GM12878 (cell line): ENCODE data around the gene UBE2M. TPM values are rescaled to one million over a fixed set of nuclear protein-coding genes. Genes with fewer than 3 reads are reported as not detected.

ENCODE experiments used
- ATAC-seq: fragments of 200-7000 bp; cut with Tn5 transposase; 3 replicates; pipeline ENCODE4 v1.9.1; 2020; ENCODE audit warnings: mild to moderate bottlenecking, moderate library complexity
- BruUV-seq: library from RNA; stranded (reverse); fragments of 400-500 nt; replicated peaks from 2 replicates; lab custom pipeline; 2021; lab: Mats Ljungman, UMichigan
- CTCF ChIA-PET: fragments of 300-600 bp; sonication (Branson Sonifier 250); formaldehyde crosslinking; extraction: SDS; loops from one replicate; lab custom pipeline; 2021; ENCODE audit warnings: inconsistent platforms; lab: Yijun Ruan, JAX
- POLR2A ChIA-PET: fragments of 350-600 bp; formaldehyde crosslinking; extraction: SDS; loops from one replicate; lab custom pipeline; 2021; ENCODE audit warnings: inconsistent platforms; lab: Charles Lee
- RAD21 ChIA-PET: fragments of 300-600 bp; sonication (Branson Sonifier 250); formaldehyde crosslinking; loops from one replicate; lab custom pipeline; 2023; ENCODE audit warnings: antibody characterized with exemption; ENCODE audit not compliant: unreplicated experiment; lab: Charles Lee
- SMC1A ChIA-PET: fragments of 300-600 bp; sonication (Branson Sonifier 250); formaldehyde crosslinking; loops from one replicate; lab custom pipeline; 2023; ENCODE audit not compliant: unreplicated experiment, uncharacterized antibody; lab: Charles Lee
- DNase-seq: peaks from one replicate; pipeline ENCODE4 v3.0.0-alpha.2; 2011; ENCODE audit warnings: low read depth, low spot score
- FAIRE-seq: peaks from 3 replicates; lab custom pipeline; 2011; peaks lifted over from hg19 to GRCh38; lab: Jason Lieb, UNC
- H2AFZ ChIP-seq: 2 replicates; pipeline ENCODE4 v1.6.0; 2011; ENCODE audit warnings: low read depth, low read length, control low read depth; ENCODE audit not compliant: control insufficient read depth
- H3K27ac ChIP-seq: 2 replicates; pipeline ENCODE4 v1.5.1; 2011; ENCODE audit warnings: control low read depth; ENCODE audit not compliant: control insufficient read depth, insufficient read depth
- H3K27me3 ChIP-seq, 2 experiments: replicated peaks in 1 of 2; 2 replicates each; pipeline versions ENCODE4 v1.6.0 to v1.6.1; 2011; ENCODE audit warnings: low read length in 1 of 2; ENCODE audit not compliant: control insufficient read depth in 2 of 2, insufficient read depth in 2 of 2
- H3K36me3 ChIP-seq, 2 experiments: 2 replicates each; pipeline ENCODE4 v1.5.1; 2011; ENCODE audit warnings: low read length in 1 of 2; ENCODE audit not compliant: control insufficient read depth in 2 of 2, insufficient read depth in 2 of 2
- H3K4me1 ChIP-seq: 2 replicates; pipeline ENCODE4 v1.6.1; 2011; ENCODE audit warnings: mild to moderate bottlenecking, low read length, moderate library complexity, mixed read lengths; ENCODE audit not compliant: control insufficient read depth, insufficient read depth
- H3K4me2 ChIP-seq: 2 replicates; pipeline ENCODE4 v1.6.0; 2011; ENCODE audit warnings: control low read depth; ENCODE audit not compliant: control insufficient read depth, insufficient read depth
- H3K4me3 ChIP-seq: fragments of 200-600 bp; sonication (generic); 2 replicates; pipeline ENCODE4 v1.5.1; 2016
- H3K79me2 ChIP-seq: 2 replicates; pipeline ENCODE4 v1.6.0; 2011; ENCODE audit warnings: low read length; ENCODE audit not compliant: control insufficient read depth, insufficient read depth
- H3K9ac ChIP-seq: 2 replicates; pipeline ENCODE4 v1.8.0; 2011; ENCODE audit warnings: low read length, control low read depth, mixed read lengths; ENCODE audit not compliant: control insufficient read depth, insufficient read depth
- H3K9me3 ChIP-seq: replicated peaks from 3 replicates; pipeline ENCODE4 v1.5.1; 2011; ENCODE audit warnings: mild to moderate bottlenecking, low read length; ENCODE audit not compliant: control insufficient read depth, insufficient read depth
- H4K20me1 ChIP-seq: 2 replicates; pipeline ENCODE4 v1.6.0; 2011; ENCODE audit not compliant: control insufficient read depth, insufficient read depth
- CREB1 ChIP-seq: IDR thresholded peaks from 2 replicates; pipeline ENCODE4 v1.6.1; 2012; ENCODE audit warnings: low read depth, mild to moderate bottlenecking, inconsistent platforms
- IRF4 ChIP-seq: IDR thresholded peaks from 2 replicates; pipeline ENCODE4 v1.6.1; 2011; ENCODE audit warnings: low read depth, low read length
- RAD21 ChIP-seq: IDR thresholded peaks from 2 replicates; pipeline ENCODE4 v1.6.1; 2011; ENCODE audit warnings: mild to moderate bottlenecking, low read depth, low read length, moderate library complexity; ENCODE audit not compliant: insufficient read depth
- SUPT20H ChIP-seq: IDR thresholded peaks from 2 replicates; pipeline ENCODE4 v1.6.1; 2011; ENCODE audit warnings: low read depth, mild to moderate bottlenecking, low read length, moderate library complexity, borderline replicate concordance; ENCODE audit not compliant: control insufficient read depth
- ZBTB40 ChIP-seq: fragments of 450-650 bp; IDR thresholded peaks from 2 replicates; pipeline ENCODE4 v1.6.1; 2016; ENCODE audit warnings: mild to moderate bottlenecking, moderate library complexity, borderline replicate concordance
- ZNF622 ChIP-seq: fragments of 450-650 bp; IDR thresholded peaks from 2 replicates; pipeline ENCODE4 v1.6.1; 2017; ENCODE audit warnings: mild to moderate bottlenecking, inconsistent platforms
- WGBS: methylation state at CpG from one replicate; pipeline ENCODE4 v1.1.6; 2016; ENCODE audit warnings: low lambda C conversion rate; ENCODE audit not compliant: insufficient replicate concordance, insufficient coverage; ENCODE audit errors: missing lambda C conversion rate; 5-methylcytosine and 5-hydroxymethylcytosine counted together
- in situ Hi-C: fragments of 300-500 bp; cut with MboI; formaldehyde crosslinking; loops from 9 replicates; pipeline ENCODE4 v1.14.3; 2018; ENCODE audit warnings: mixed read lengths
- intact Hi-C: fragments of 100-400 bp; cut with micrococcal nuclease; formaldehyde crosslinking; loops from one replicate; pipeline ENCODE4 v1.14.2; 2022; ENCODE audit not compliant: unreplicated experiment
- polyA plus RNA-seq, 11 experiments: library from polyadenylated mRNA; depleted of rRNA in 4 of 11; unstranded in 6 of 11; stranded (reverse) in 5 of 11; fragments of >200 nt; fragmentation: Nextera tagmentation in 4 of 11; fragmentation: Illumina TruSeq in 1 of 11; extraction: Ambion mirVana in 4 of 11; extraction: Trizol in 1 of 11; gene quantifications; 1 replicate in 1 of 11; 2 replicates in 10 of 11; pipeline versions ENCODE4 v1.2.1 to v1.2.3, GENCODE V29; 2011 to 2016; ENCODE audit warnings: inconsistent platforms in 2 of 11, missing spikeins in 2 of 11, low read depth in 1 of 11
- total RNA-seq, 4 experiments: library from RNA; depleted of rRNA in 3 of 4; stranded (reverse); fragments of >200 nt in 3 of 4; fragmentation: Illumina TruSeq in 1 of 4; extraction: Trizol in 1 of 4; gene quantifications; 2 replicates each; pipeline versions ENCODE4 v1.2.1 to v1.2.3, GENCODE V29; 2013 to 2021

The UBE2M gene
- total and polyA plus RNA-seq, 10 of the 15 experiments (the other 5 are each of a cell fraction or from before 2014, with no cell fraction given), result 1.4 to 105 (median 73.9) TPM

DNA sequence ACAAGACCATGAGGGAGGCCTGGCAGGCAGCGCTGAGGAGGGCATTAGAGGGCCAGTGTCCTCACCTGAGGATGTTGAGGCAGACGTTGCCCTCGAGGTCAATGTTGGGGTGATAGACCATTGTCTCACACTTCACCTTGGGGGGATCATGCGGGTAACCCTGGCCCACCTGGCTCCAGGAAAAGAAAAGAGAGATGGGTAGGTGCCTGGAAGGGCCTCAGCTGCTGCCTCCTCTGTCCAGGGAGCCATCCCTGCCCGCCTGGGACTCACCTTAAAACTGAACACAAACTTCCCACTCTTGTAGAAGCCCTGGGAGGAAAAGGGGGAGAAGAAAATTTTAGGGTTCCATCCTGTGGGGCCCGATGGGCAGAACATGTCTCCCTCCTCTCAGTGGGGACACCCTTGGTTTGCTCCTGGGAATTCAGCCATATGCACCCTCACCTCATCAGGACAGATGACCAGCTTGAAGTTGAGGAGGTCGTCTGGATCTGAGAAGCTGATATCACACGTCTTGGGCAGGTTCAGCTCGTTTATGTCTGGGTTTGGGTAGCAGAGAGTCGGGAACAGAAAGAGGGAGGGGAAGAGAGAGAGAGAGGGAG is 1.7 kb downstream of the UBE2M start (continued):
- no peak for TF ChIP-seq ZBTB40
- no peak for TF ChIP-seq CREB1

DNA sequence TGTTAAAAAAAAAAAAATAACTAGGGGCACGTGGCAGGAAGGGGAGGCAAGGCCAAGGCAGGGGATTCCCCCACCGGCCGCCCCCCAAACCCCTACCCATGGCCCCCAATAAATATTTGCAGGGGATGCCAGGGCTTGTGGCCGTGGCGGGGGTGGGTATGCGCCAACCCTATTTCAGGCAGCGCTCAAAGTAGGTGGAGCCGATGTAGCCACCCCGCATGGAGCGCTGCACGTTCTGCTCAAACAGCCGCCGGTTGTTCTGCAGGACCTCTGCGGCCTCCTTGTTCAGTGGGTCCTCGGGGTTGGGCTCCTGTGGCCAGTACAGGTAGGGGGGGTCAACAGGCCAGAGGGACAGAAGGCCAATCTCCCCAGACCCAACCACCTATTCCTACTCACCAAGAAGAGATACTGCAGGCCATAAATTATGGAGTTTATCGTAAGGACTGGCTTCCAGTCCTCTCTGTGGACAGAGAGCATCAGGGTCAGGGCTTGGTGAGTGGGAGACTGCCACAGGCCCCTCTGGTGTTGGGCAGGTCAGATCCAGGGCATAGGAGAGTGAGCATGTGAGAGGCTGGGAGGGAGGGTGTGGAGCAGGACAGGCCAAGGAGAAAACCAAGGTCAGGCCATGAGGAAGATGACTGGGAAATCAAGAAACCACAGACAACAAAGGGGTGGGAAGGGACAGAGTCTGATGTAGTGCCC is 2.3 kb downstream of the UBE2M start:
- no peaks in the 10 kb centered on the region; the same call in 1 of the 2 replicates for H4K20me1 ChIP-seq
- ChIA-PET SMC1A (interaction anchor here (1.0 to 2.9 kb wide), 5 partner anchors 11 to 36 kb away, joined by 3 to 21 read pairs (median 10); partner anchors contain the start of genes TRIM28 and ZBTB45), POLR2A (interaction anchor here (1.1 to 3.1 kb wide), 6 partner anchors 11 to 41 kb away, joined by 4 to 41 read pairs (median 11); partner anchors contain the start of genes TRIM28 and ZBTB45), RAD21 (interaction anchor here (1.9 kb wide), 1 partner anchor 36 kb away, joined by 13 read pairs; the partner anchor contains the start of gene ZBTB45), CTCF (interaction anchor here (0.7 to 3.9 kb wide), 4 partner anchors 19 to 42 kb away, joined by 3 to 37 read pairs (median 6); partner anchors contain the start of gene ZBTB45)
- H3K27ac ChIP-seq, result no peak overlapping the region
- in situ Hi-C loops, result no loop called here
- H3K79me2 ChIP-seq, result peaks cover 45% of the 10 kb centered on the region
- peak overlapping the region; percentile 99; the same call in 1 of the 2 replicates for H3K4me3 ChIP-seq
- no peak for ATAC-seq
- BruUV-seq, result no TSS peak
- intact Hi-C loops, result loop anchor here (1.0 kb wide), 1 partner anchor 12 kb away; the partner anchor contains the start of gene TRIM28
- peak overlapping the region; percentile 97; the same call in 1 of the 2 replicates for H3K9ac ChIP-seq
- peak overlapping the region; percentile 96 for H3K4me2 ChIP-seq
- FAIRE-seq, result no peak
- no peaks in the 10 kb centered on the region for H3K27me3 ChIP-seq
- DNase-seq, result no peak
- H3K9me3 ChIP-seq, result no peaks in the 10 kb centered on the region
- no peak overlapping the region for H2AFZ ChIP-seq
- whole genome bisulfite sequencing, result 79% methylated on average over 10 of the region's 16 CpGs
- TF ChIP-seq IRF4 (no peak), RAD21 (no peak), ZNF622 (no peak), SUPT20H (no peak)
- peaks cover 5 to 17% of the 10 kb centered on the region in 2 experiments; a peak in 3 of 4 replicates for H3K36me3 ChIP-seq
- peaks cover 34% of the 10 kb centered on the region for H3K4me1 ChIP-seq
